Measurements from ENCODE around the gene MYMX. TPM values are rescaled to one million over a fixed set of nuclear protein-coding genes. Genes with fewer than 3 reads are reported as not detected.

The MYMX gene
- total RNA-seq, 1 experiment from 2014 or later, result not detected

DNA sequence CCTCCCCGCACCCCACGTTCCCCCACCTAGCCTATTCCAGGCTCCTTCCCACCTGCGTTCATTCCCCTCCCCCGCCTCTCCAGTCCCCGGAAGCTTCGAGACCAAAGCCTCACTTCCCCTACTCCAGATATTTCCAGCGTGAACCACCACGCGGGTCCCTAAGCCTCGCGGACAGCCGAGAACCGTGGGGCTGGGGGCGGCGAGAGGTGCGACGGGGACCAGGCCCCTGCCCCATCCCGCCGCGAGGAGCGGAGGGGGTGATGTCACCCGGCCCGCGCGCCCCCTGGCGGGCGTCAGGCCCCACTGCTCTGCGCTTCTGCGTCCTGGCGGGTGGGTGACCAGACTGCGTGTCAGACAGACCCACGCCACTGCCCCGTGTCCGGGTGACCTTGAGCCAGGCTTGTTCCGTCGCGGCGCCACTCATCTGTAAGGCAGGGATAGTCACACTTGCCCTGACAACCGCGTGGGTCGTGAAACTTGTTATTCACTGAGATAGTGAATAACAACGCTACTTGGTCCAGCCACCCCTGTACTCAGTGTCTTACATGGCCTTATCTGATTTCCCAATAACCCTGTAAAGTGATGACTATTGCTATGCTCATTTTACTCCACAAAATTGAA lies 21.2 kb downstream of the MYMX start:
- Histone ChIP-seq H3K4me1 (ENCODE audit: insufficient read depth, low read length) (peaks cover 39% of the 10 kb centered on the region), H3F3A (ENCODE audit: low read length, unreplicated experiment) (peaks cover 3% of the 10 kb centered on the region), H2AFZ (ENCODE audit: low read length) (peak overlapping the region; percentile 81), H3K9ac (ENCODE audit: low read length) (peak overlapping the region; percentile 66), H3K27ac (ENCODE audit: low read length) (peak overlapping the region; percentile 73), H3K9me3 (ENCODE audit: low read length) (no peaks in the 10 kb centered on the region), H3K36me3 (ENCODE audit: low read depth, low read length) (peaks cover 5% of the 10 kb centered on the region; the same call in 1 of the 2 replicates), H3K4me2 (ENCODE audit: low read length) (peak overlapping the region; percentile 97), H4K20me1 (ENCODE audit: low read length) (no peaks in the 10 kb centered on the region), H3K79me2 (ENCODE audit: low read length) (no peaks in the 10 kb centered on the region), H3K27me3 (ENCODE audit: low read length) (no peaks in the 10 kb centered on the region), H3K4me3 (ENCODE audit: low read length) (peak overlapping the region; percentile 75), H3K9me2 (replicated peaks; ENCODE audit: low read length) (no peaks in the 10 kb centered on the region)
- ATAC-seq, result peak; percentile 63
- TF ChIP-seq EZH2phosphoT487 (IDR thresholded peaks at IDR 0.05; ENCODE audit: borderline replicate concordance, low read length), result no peak
- no peak for TF ChIP-seq EZH2 (IDR thresholded peaks at IDR 0.05; ENCODE audit: low read length, unreplicated experiment)
- TF ChIP-seq, protein P1, sequence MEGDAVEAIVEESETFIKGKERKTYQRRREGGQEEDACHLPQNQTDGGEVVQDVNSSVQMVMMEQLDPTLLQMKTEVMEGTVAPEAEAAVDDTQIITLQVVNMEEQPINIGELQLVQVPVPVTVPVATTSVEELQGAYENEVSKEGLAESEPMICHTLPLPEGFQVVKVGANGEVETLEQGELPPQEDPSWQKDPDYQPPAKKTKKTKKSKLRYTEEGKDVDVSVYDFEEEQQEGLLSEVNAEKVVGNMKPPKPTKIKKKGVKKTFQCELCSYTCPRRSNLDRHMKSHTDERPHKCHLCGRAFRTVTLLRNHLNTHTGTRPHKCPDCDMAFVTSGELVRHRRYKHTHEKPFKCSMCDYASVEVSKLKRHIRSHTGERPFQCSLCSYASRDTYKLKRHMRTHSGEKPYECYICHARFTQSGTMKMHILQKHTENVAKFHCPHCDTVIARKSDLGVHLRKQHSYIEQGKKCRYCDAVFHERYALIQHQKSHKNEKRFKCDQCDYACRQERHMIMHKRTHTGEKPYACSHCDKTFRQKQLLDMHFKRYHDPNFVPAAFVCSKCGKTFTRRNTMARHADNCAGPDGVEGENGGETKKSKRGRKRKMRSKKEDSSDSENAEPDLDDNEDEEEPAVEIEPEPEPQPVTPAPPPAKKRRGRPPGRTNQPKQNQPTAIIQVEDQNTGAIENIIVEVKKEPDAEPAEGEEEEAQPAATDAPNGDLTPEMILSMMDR (conservative IDR thresholded peaks at IDR 0.05; ENCODE audit: low read depth, low read length), result peak; percentile 97
- ChIA-PET POLR2A (ENCODE audit: unreplicated experiment) (interaction anchor here (0.6 to 0.9 kb wide), 2 partner anchors 9 to 52 kb away, joined by 3 read pairs; partner anchors contain the start of gene HSP90AB1), CTCF (interaction anchor here (0.7 to 0.9 kb wide), 5 partner anchors 15 to 141 kb away, joined by 3 read pairs; partner anchors contain the start of gene SLC29A1)
- intact Hi-C loops (cut with micrococcal nuclease), result loop anchor here (1.0 to 5.0 kb wide), 3 partner anchors 17 to 141 kb away; no protein-coding TSS in a partner anchor
- DNase-seq, result peak; percentile 77
- BruUV-seq (replicated peaks), result no TSS peak

- TF ChIP-seq, protein P1 (conservative IDR thresholded peaks at IDR 0.05; ENCODE audit: low read depth, low read length), result no peak
- TF ChIP-seq EZH2phosphoT487 (IDR thresholded peaks at IDR 0.05; ENCODE audit: borderline replicate concordance, low read length) (no peak), EZH2 (IDR thresholded peaks at IDR 0.05; ENCODE audit: low read length, unreplicated experiment) (no peak)
- Histone ChIP-seq H3K4me2 (ENCODE audit: low read length) (peak overlapping the region; percentile 97), H2AFZ (ENCODE audit: low read length) (no peak overlapping the region), H3K4me1 (ENCODE audit: insufficient read depth, low read length) (peaks cover 35% of the 10 kb centered on the region), H3F3A (ENCODE audit: low read length, unreplicated experiment) (peaks cover 3% of the 10 kb centered on the region), H3K4me3 (ENCODE audit: low read length) (no peak overlapping the region), H3K79me2 (ENCODE audit: low read length) (no peaks in the 10 kb centered on the region), H3K9me2 (replicated peaks; ENCODE audit: low read length) (no peaks in the 10 kb centered on the region), H3K9ac (ENCODE audit: low read length) (no peak overlapping the region), H3K36me3 (ENCODE audit: low read depth, low read length) (peaks cover 3% of the 10 kb centered on the region; the same call in 1 of the 2 replicates), H3K27ac (ENCODE audit: low read length) (no peak overlapping the region), H3K9me3 (ENCODE audit: low read length) (no peaks in the 10 kb centered on the region), H4K20me1 (ENCODE audit: low read length) (no peaks in the 10 kb centered on the region), H3K27me3 (ENCODE audit: low read length) (no peaks in the 10 kb centered on the region)
- CTCF ChIA-PET, result no interaction called here
- intact Hi-C loops (cut with micrococcal nuclease), result loop anchor here (5.0 kb wide), 2 partner anchors 122 to 142 kb away; no protein-coding TSS in a partner anchor
- ATAC-seq (no peak), DNase-seq (peak; percentile 48)
- POLR2A ChIA-PET (ENCODE audit: unreplicated experiment), result no interaction called here
- BruUV-seq (replicated peaks), result TSS peak; percentile 58
These were observed 22.1 kb downstream of the MYMX start for GRCh38 chr6:44238687-44239350.

Data from PC-3 (cell line).